Heart left ventricle (tissue), 16 donors: ENCODE measurements around the gene NAT16. TPM values are rescaled to one million over a fixed set of nuclear protein-coding genes. Genes with fewer than 3 reads are reported as not detected.
"Not testable (repeated sequence)": the region's sequence is repeated elsewhere in the genome, so short reads cannot be mapped to it uniquely, and the experiment has no call there.

ENCODE experiments used
- ATAC-seq, 4 donors: fragments of 200-7000 bp; cut with Tn5 transposase; one replicate each; pipeline ENCODE4 v1.9.1; 2020 to 2022; ENCODE audit warnings: moderate library complexity in 4 of 4, mild to moderate bottlenecking in 3 of 4, moderate number of reproducible peaks in 1 of 4
- DNase-seq, 5 donors: peaks; one replicate each; pipeline ENCODE4 v3.0.0-alpha.2; 2020
- H3K27ac ChIP-seq, 12 donors: fragments of 200-600 bp; sonication (generic) in 4 of 12; one replicate each; pipeline versions ENCODE4 v1.5.0 to v1.8.0; 2016 to 2022; ENCODE audit warnings: mild to moderate bottlenecking in 2 of 12
- H3K27me3 ChIP-seq, 9 donors: fragments of 200-600 bp; sonication (generic) in 2 of 9; one replicate each; pipeline versions ENCODE4 v1.5.1 to v1.8.0; 2016 to 2022; ENCODE audit warnings: mild to moderate bottlenecking in 3 of 9
- H3K36me3 ChIP-seq, 9 donors: fragments of 200-600 bp; sonication (generic) in 2 of 9; one replicate each; pipeline versions ENCODE4 v1.5.0 to v1.8.0; 2018 to 2022; ENCODE audit warnings: mild to moderate bottlenecking in 2 of 9
- H3K4me1 ChIP-seq, 12 donors: fragments of 200-600 bp; sonication (generic) in 4 of 12; one replicate each; pipeline versions ENCODE4 v1.5.0 to v1.8.0; 2016 to 2022; ENCODE audit warnings: mild to moderate bottlenecking in 3 of 12
- H3K4me3 ChIP-seq, 12 donors: fragments of 200-600 bp; sonication (generic) in 4 of 12; one replicate each; pipeline versions ENCODE4 v1.5.0 to v1.8.0; 2017 to 2022; ENCODE audit warnings: mild to moderate bottlenecking in 9 of 12, moderate library complexity in 4 of 12
- H3K9me3 ChIP-seq, 12 donors: fragments of 200-600 bp; sonication (generic) in 4 of 12; one replicate each; pipeline versions ENCODE4 v1.5.0 to v1.8.0; 2016 to 2022; ENCODE audit warnings: mild to moderate bottlenecking in 1 of 12
- CTCF ChIP-seq, 12 donors: fragments of 200-600 bp; sonication (generic) in 4 of 12; IDR thresholded peaks; one replicate each; pipeline versions ENCODE4 v1.5.0 to v1.8.0; 2018 to 2022; ENCODE audit warnings: antibody characterized with exemption in 12 of 12, mild to moderate bottlenecking in 5 of 12
- POLR2A ChIP-seq, 2 donors: fragments of 450-650 bp; IDR thresholded peaks; one replicate each; pipeline ENCODE4 v1.6.1; 2017; ENCODE audit warnings: antibody characterized with exemption in 2 of 2, mild to moderate bottlenecking in 2 of 2, moderate library complexity in 2 of 2
- WGBS, 4 donors: extraction: QIAGEN DNeasy Blood & Tissue Kit in 2 of 4; methylation state at CpG; one replicate each; pipeline versions ENCODE4 v1.1.5 to v1.1.7; 2013 to 2018; 5-methylcytosine and 5-hydroxymethylcytosine counted together
- intact Hi-C, 10 donors: fragments of 100-400 bp; cut with DNase I; formaldehyde crosslinking; loops; one replicate each; pipeline versions ENCODE4 v1.11.1 to v1.14.2; 2022
- polyA plus RNA-seq, 2 donors: library from polyadenylated mRNA; stranded (reverse); fragments of 200-250 nt; gene quantifications; one replicate each; pipeline ENCODE4 v1.2.3, GENCODE V29; 2013
- total RNA-seq, 9 donors: library from RNA; depleted of rRNA in 2 of 9; stranded (reverse); fragments of >200 nt in 2 of 9; fragmentation: NEBNext Ultra II Directional in 3 of 9; extraction: Animal tissue kit (Norgen Biotek cat#: 25700) in 3 of 9; gene quantifications; one replicate each; pipeline versions ENCODE4 v1.1.0 to v1.2.4, GENCODE V29; 2016 to 2023
- donor health status: ischemic (EF 13 %, LVEDD 7.1; RV severe dilation, severe dysfunction).
- donor health status: healthy with polysubstance abuse.
- donor health status: DM: no; HTN: yes; CAD: no.
- donor health status: DM: no; HTN: no; CAD: no.
- donor health status: ischemic (EF 25% LVEDD 6.9; RV normal size, moderate dysfunction).
- donor health status: ischemic (EF 25% LVEDD 5.7; RV mildly dilated, moderate dysfunction).
- donor health status: healthy.
- donor health status: DM: yes; HTN: yes; CAD: no.
- donor health status: ischemic (EF 35%, LVEDD 5.7; RV mildly dilated, moderate dysfunction).
- donor health status: nonischemic (EF 11% LVEDD 7.7; RV severe dilation, severe dysfunction).
- donor health status: DM: yes; HTN: yes; CAD: no.
- donor health status: PGD.
- donor health status: ischemic (EF 29% LVEDD 5.4; RV normal size, mild dysfunction).
- donor health status: nonischemic (EF 23%, LVEDD 6.1; RV moderate dilation, normal function).

The NAT16 gene
- total and polyA plus RNA-seq, 11 donors = 0.23 TPM; not detected in 10

GRCh38 chr7:101206665-101207042, 26.6 kb upstream of the NAT16 start:
- Histone ChIP-seq H3K4me1 (peaks cover 0 to 12% (median 6%) of the 10 kb centered on the region in 12 donors), H3K4me3 (no peak overlapping the region), H3K36me3 (peaks cover 0 to 58% (median 38%) of the 10 kb centered on the region in 9 donors), H3K27ac (no peak overlapping the region), H3K9me3 (no peaks in the 10 kb centered on the region), H3K27me3 (peaks cover 8 to 21% (median 15%) of the 10 kb centered on the region in 9 donors)
- DNase-seq = no peak
- TF ChIP-seq CTCF (IDR thresholded peaks at IDR 0.05) (no peak), POLR2A (IDR thresholded peaks at IDR 0.05) (no peak)
- intact Hi-C loops = no loop called here
- ATAC-seq = no peak
- WGBS, 4 donors = 90 to 94% (median 92%) methylated on average over 19 of the region's 19 CpGs

GRCh38 chr7:101205901-101206664, 26.0 kb upstream of the NAT16 start:
- Histone ChIP-seq H3K36me3 (peaks cover 0 to 53% (median 33%) of the 10 kb centered on the region in 9 donors), H3K4me1 (peaks cover 0 to 13% (median 8%) of the 10 kb centered on the region in 12 donors), H3K27me3 (peaks cover 13 to 27% (median 20%) of the 10 kb centered on the region in 9 donors), H3K9me3 (no peaks in the 10 kb centered on the region), H3K27ac (no peak overlapping the region), H3K4me3 (no peak overlapping the region)
- intact Hi-C loops = no loop called here
- DNase-seq (no peak), ATAC-seq (no peak)
- 82 to 86% (median 86%) methylated on average over 32 of the region's 32 CpGs for WGBS, 4 donors
- TF ChIP-seq POLR2A (IDR thresholded peaks at IDR 0.05) (no peak), CTCF (IDR thresholded peaks at IDR 0.05) (no peak)

GRCh38 chr7:101203740-101204738, 23.9 kb upstream of the NAT16 start:
- not testable (repeated sequence) for H3K27ac ChIP-seq, DNase-seq, H3K9me3 ChIP-seq, ATAC-seq
- peaks cover 0 to 32% (median 15%) of the 10 kb centered on the region in 9 donors for H3K36me3 ChIP-seq
- WGBS, 4 donors = 57 to 65% (median 60%) methylated on average over 22 of the region's 22 CpGs
- intact Hi-C loops = loop anchor here in 1 of 10 donors (5.0 kb wide), 1 partner anchor 73 kb away; no protein-coding TSS in a partner anchor
- H3K4me1 ChIP-seq = peaks cover 0 to 13% (median 8%) of the 10 kb centered on the region in 12 donors
- peak overlapping the region in 1 of 12 donors; percentile 8 for H3K4me3 ChIP-seq
- peaks cover 16 to 47% (median 32%) of the 10 kb centered on the region in 9 donors for H3K27me3 ChIP-seq

- H3K36me3 ChIP-seq = peaks cover 0 to 17% (median 2%) of the 10 kb centered on the region in 9 donors
- no peaks in the 10 kb centered on the region for H3K9me3 ChIP-seq
- no peak overlapping the region for H3K4me3 ChIP-seq
- no peak overlapping the region for H3K27ac ChIP-seq
- peaks cover 16 to 61% (median 34%) of the 10 kb centered on the region in 9 donors for H3K27me3 ChIP-seq
- TF ChIP-seq POLR2A (IDR thresholded peaks at IDR 0.05) (no peak), CTCF (IDR thresholded peaks at IDR 0.05) (no peak)
- WGBS, 4 donors = 78 to 89% (median 85%) methylated on average over 5 of the region's 5 CpGs
- DNase-seq = no peak
- H3K4me1 ChIP-seq = peaks cover 0 to 13% (median 8%) of the 10 kb centered on the region in 12 donors
- intact Hi-C loops = loop anchor here in 1 of 10 donors (5.0 kb wide), 1 partner anchor 75 kb away; no protein-coding TSS in a partner anchor
- no peak for ATAC-seq
Observed at GRCh38 chr7:101202603-101202918, 22.5 kb upstream of the NAT16 start.
